RKO (cell line): ENCODE results near the gene DMXL1.
"Not testable (repeated sequence)": the region's sequence is repeated elsewhere in the genome, so short reads cannot be mapped to it uniquely, and the experiment has no call there.

Source experiments
- DNase-seq: peaks from one replicate; pipeline ENCODE4 v3.0.0-alpha.2; 2016; ENCODE audit warnings: low spot score

The DMXL1 gene

GRCh38 chr5:119070578-119070827 lies 384 bp upstream of the DMXL1 start:
- DNase-seq: no peak

GRCh38 chr5:119071561-119071995 lies 691 bp downstream of the DMXL1 start:
- DNase-seq: no peak

- DNase-seq: no peak
These were observed 1.6 kb downstream of the DMXL1 start for GRCh38 chr5:119072496-119072895.

- not testable (repeated sequence) for DNase-seq
These were observed 3.0 kb downstream of the DMXL1 start for GRCh38 chr5:119073746-119074337.

GRCh38 chr5:119074419-119074818 lies 3.5 kb downstream of the DMXL1 start:
- no peak for DNase-seq

- DNase-seq: not testable (repeated sequence)
These were observed 4.4 kb downstream of the DMXL1 start for GRCh38 chr5:119075269-119075668.

- no peak for DNase-seq
These were observed 5.2 kb downstream of the DMXL1 start for GRCh38 chr5:119076080-119076479.

GRCh38 chr5:119077444-119077843 lies 6.6 kb downstream of the DMXL1 start:
- no peak for DNase-seq

GRCh38 chr5:119078071-119078846 lies 7.4 kb downstream of the DMXL1 start:
- no peak for DNase-seq

GRCh38 chr5:119078861-119079260 lies 8.0 kb downstream of the DMXL1 start:
- no peak for DNase-seq

GRCh38 chr5:119079318-119079921 lies 8.5 kb downstream of the DMXL1 start:
- no peak for DNase-seq

GRCh38 chr5:119080936-119081335 lies 10.0 kb downstream of the DMXL1 start:
- DNase-seq: no peak

- no peak for DNase-seq
These were observed 11.8 kb downstream of the DMXL1 start for GRCh38 chr5:119082691-119083090.

GRCh38 chr5:119083679-119084078 lies 12.8 kb downstream of the DMXL1 start:
- DNase-seq: no peak

GRCh38 chr5:119088438-119088837 lies 17.6 kb downstream of the DMXL1 start:
- DNase-seq: no peak

- no peak for DNase-seq
These were observed 24.7 kb downstream of the DMXL1 start for GRCh38 chr5:119095611-119096010.

GRCh38 chr5:119105971-119106370 lies 35.1 kb downstream of the DMXL1 start:
- no peak for DNase-seq

- no peak for DNase-seq
These were observed 41.3 kb downstream of the DMXL1 start for GRCh38 chr5:119112151-119112550.

GRCh38 chr5:119117237-119117636 lies 46.4 kb downstream of the DMXL1 start:
- DNase-seq: no peak

GRCh38 chr5:119118000-119118399 lies 47.1 kb downstream of the DMXL1 start:
- no peak for DNase-seq

- DNase-seq: no peak
These were observed 50.0 kb downstream of the DMXL1 start for GRCh38 chr5:119120893-119121292.

- not testable (repeated sequence) for DNase-seq
These were observed 51.6 kb downstream of the DMXL1 start for GRCh38 chr5:119122474-119122873.

GRCh38 chr5:119123280-119123679 lies 52.4 kb downstream of the DMXL1 start:
- no peak for DNase-seq

- no peak for DNase-seq
These were observed 58.9 kb downstream of the DMXL1 start for GRCh38 chr5:119129770-119130169.
